Measurements from ENCODE around the gene TJAP1. TPM values are rescaled to one million over a fixed set of nuclear protein-coding genes. Genes with fewer than 3 reads are reported as not detected.

Gene TJAP1
- total RNA-seq, 1 donor, result 13.4 TPM

- peak; percentile 30 for DNase-seq (ENCODE audit: low read depth)
- TF ChIP-seq, protein P1, sequence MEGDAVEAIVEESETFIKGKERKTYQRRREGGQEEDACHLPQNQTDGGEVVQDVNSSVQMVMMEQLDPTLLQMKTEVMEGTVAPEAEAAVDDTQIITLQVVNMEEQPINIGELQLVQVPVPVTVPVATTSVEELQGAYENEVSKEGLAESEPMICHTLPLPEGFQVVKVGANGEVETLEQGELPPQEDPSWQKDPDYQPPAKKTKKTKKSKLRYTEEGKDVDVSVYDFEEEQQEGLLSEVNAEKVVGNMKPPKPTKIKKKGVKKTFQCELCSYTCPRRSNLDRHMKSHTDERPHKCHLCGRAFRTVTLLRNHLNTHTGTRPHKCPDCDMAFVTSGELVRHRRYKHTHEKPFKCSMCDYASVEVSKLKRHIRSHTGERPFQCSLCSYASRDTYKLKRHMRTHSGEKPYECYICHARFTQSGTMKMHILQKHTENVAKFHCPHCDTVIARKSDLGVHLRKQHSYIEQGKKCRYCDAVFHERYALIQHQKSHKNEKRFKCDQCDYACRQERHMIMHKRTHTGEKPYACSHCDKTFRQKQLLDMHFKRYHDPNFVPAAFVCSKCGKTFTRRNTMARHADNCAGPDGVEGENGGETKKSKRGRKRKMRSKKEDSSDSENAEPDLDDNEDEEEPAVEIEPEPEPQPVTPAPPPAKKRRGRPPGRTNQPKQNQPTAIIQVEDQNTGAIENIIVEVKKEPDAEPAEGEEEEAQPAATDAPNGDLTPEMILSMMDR (IDR thresholded peaks at IDR 0.05; ENCODE audit: insufficient read depth, low read depth, low read length), result no peak
- no peak overlapping the region for H3K4me3 ChIP-seq (ENCODE audit: low read depth, low read length)
These were observed 33.3 kb upstream of the TJAP1 start for GRCh38 chr6:43444036-43444435.

DNA sequence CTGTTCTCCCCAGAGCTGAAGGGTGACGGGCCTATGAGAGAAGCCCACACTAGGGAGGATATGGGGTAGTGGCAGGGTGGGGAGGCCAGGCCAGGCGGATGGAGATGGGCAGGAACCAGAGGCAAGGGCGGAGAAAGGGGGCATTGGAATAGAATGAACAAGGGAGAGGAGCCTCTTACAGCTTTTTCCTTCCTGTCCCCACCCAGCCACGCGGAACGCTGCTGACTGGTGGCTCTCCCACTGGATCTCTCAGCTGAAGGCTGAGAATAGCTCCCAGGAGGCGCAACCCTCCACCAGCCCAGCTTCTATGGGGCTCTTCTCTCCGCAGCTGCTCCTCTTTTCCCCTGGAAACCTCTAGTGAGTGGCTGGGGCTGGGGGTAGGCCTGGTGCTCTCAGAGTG is 32.8 kb upstream of the TJAP1 start:
- no peak for DNase-seq (ENCODE audit: low read depth)
- TF ChIP-seq, protein P1 (IDR thresholded peaks at IDR 0.05; ENCODE audit: insufficient read depth, low read depth, low read length), result no peak

GRCh38 chr6:43445576-43445975 is 31.8 kb upstream of the TJAP1 start:
- H3K4me3 ChIP-seq (ENCODE audit: low read depth, low read length), result no peak overlapping the region
- DNase-seq (ENCODE audit: low read depth), result no peak
- TF ChIP-seq, protein P1 (IDR thresholded peaks at IDR 0.05; ENCODE audit: insufficient read depth, low read depth, low read length), result no peak

More for the DNA sequence above, 32.8 kb upstream of the TJAP1 start:
- H3K4me3 ChIP-seq (ENCODE audit: low read depth, low read length), result no peak overlapping the region

GRCh38 chr6:43447604-43448003 is 29.8 kb upstream of the TJAP1 start:
- H3K4me3 ChIP-seq (ENCODE audit: low read depth, low read length), result no peak overlapping the region
- TF ChIP-seq, protein P1 (IDR thresholded peaks at IDR 0.05; ENCODE audit: insufficient read depth, low read depth, low read length), result no peak
- DNase-seq (ENCODE audit: low read depth), result no peak

DNA sequence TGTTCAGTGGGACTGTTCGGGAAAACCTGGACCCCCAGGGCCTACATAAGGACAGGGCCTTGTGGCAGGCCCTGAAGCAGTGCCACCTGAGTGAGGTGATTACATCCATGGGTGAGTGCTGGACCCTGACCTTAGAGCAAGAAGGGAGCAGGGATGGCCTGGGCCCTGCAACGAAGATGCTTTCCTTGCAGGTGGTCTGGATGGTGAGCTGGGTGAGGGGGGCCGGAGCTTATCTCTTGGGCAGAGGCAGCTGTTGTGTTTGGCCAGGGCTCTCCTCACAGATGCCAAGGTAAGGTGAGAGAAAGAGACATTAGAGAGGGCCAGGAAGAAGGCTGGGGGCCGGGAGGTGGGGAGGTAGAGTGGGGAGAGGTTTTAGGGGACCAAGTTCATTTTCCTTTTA is 28.5 kb upstream of the TJAP1 start:
- no peak overlapping the region for H3K4me3 ChIP-seq (ENCODE audit: low read depth, low read length)
- DNase-seq (ENCODE audit: low read depth), result no peak
- TF ChIP-seq, protein P1 (IDR thresholded peaks at IDR 0.05; ENCODE audit: insufficient read depth, low read depth, low read length), result no peak

DNA sequence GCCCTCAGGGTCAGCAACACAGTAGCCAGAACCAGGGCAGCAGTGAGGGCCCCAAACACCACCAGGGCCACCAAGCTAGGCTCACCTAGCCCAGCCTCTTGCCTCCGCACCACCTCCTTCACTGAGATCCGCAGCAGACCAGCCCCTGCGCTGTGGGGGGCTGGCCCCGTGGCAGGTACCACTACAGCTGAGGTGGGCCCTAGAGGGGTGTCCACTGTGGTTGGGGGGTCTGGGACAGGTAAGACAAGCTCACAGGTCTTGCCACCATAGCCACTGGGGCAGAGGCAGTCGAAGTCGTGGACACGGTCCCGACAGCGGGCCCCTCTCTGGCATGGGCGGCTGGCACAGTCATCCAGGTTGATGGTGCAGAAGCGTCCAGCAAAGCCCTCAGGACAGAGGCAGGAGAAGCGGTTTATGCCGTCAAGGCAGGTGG is 26.7 kb upstream of the TJAP1 start:
- no peak for DNase-seq (ENCODE audit: low read depth)
- no peak overlapping the region for H3K4me3 ChIP-seq (ENCODE audit: low read depth, low read length)
- TF ChIP-seq, protein P1 (IDR thresholded peaks at IDR 0.05; ENCODE audit: insufficient read depth, low read depth, low read length), result no peak

DNA sequence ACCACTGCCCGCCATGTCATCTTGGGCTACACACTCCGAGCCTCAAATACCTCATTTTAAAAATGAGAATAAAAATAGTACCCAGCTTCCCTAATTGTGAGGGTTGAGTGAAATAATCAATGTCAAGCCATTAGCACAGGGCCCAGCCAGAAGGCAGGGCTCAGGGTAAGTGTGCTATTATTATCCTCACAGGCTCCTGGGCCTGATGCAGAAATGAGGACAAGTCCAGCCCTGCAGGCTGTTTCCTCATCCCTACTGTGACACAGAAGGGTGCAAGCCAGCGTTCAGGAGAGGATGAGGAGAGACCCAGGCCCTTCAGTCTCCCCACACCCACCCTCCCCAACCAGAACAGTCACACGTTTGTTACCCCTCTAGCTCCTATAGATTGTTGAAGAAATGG is 26.0 kb upstream of the TJAP1 start:
- DNase-seq (ENCODE audit: low read depth), result no peak
- H3K4me3 ChIP-seq (ENCODE audit: low read depth, low read length), result no peak overlapping the region

More for the DNA sequence above, 26.0 kb upstream of the TJAP1 start:
- TF ChIP-seq, protein P1 (IDR thresholded peaks at IDR 0.05; ENCODE audit: insufficient read depth, low read depth, low read length), result no peak
